Skin of body (tissue), 2 donors: Measurements from ENCODE around the gene SPOP. TPM values are rescaled to one million over a fixed set of nuclear protein-coding genes. Genes with fewer than 3 reads are reported as not detected.
"Not testable (repeated sequence)": the region's sequence is repeated elsewhere in the genome, so short reads cannot be mapped to it uniquely, and the experiment has no call there.

Experiments used
- DNase-seq: peaks from one replicate; lab custom pipeline; 2025; lab: John Stamatoyannopoulos, UW
- total RNA-seq: library from RNA; depleted of rRNA; stranded (reverse); fragments of >200 nt; gene quantifications from one replicate; pipeline ENCODE4 v1.2.3, GENCODE V29; 2014

Gene SPOP
- total RNA-seq, result 77.3 TPM

- peak; percentile 99 for DNase-seq
Observed at GRCh38 chr17:49677933-49678847, at the start of gene SPOP. Gene SPOP (minus strand): TSS chr17:49678097. CDS start chr17:49622810, 55,287 bp downstream.

GRCh38 chr17:49727380-49727779 lies 49.5 kb upstream of the SPOP start:
- peak; percentile 29 for DNase-seq

GRCh38 chr17:49725452-49726130 lies 47.7 kb upstream of the SPOP start:
- DNase-seq, result no peak

GRCh38 chr17:49724552-49724951 lies 46.7 kb upstream of the SPOP start:
- not testable (repeated sequence) for DNase-seq

GRCh38 chr17:49723423-49723822 lies 45.5 kb upstream of the SPOP start:
- peak; percentile 53 for DNase-seq

- DNase-seq, result no peak
Observed at GRCh38 chr17:49722066-49722465, 44.2 kb upstream of the SPOP start.

GRCh38 chr17:49717371-49717861 lies 39.5 kb upstream of the SPOP start:
- DNase-seq, result no peak

- DNase-seq, result no peak
Observed at GRCh38 chr17:49716668-49717364, 38.9 kb upstream of the SPOP start.

GRCh38 chr17:49715717-49716279 lies 37.9 kb upstream of the SPOP start:
- no peak for DNase-seq

GRCh38 chr17:49715216-49715615 lies 37.3 kb upstream of the SPOP start:
- no peak for DNase-seq

GRCh38 chr17:49708515-49709183 lies 30.8 kb upstream of the SPOP start:
- no peak for DNase-seq

- DNase-seq, result peak; percentile 99
Observed at GRCh38 chr17:49707608-49708514, 30.0 kb upstream of the SPOP start, which contains the start of gene SLC35B1. Gene SLC35B1 (minus strand): TSS chr17:49707964. CDS start chr17:49707833, 131 bp downstream.

- DNase-seq, result no peak
Observed at GRCh38 chr17:49707246-49707607, 29.3 kb upstream of the SPOP start.

- DNase-seq, result no peak
Observed at GRCh38 chr17:49705254-49705653, 27.4 kb upstream of the SPOP start.

- DNase-seq, result no peak
Observed at GRCh38 chr17:49703557-49704277, 25.8 kb upstream of the SPOP start.

- DNase-seq, result no peak
Observed at GRCh38 chr17:49700960-49701359, 23.1 kb upstream of the SPOP start.

GRCh38 chr17:49699966-49700575 lies 22.2 kb upstream of the SPOP start:
- no peak for DNase-seq

- no peak for DNase-seq
Observed at GRCh38 chr17:49698005-49698404, 20.1 kb upstream of the SPOP start.
